ENCODE data around the gene PHACTR1.

Gene PHACTR1

DNA sequence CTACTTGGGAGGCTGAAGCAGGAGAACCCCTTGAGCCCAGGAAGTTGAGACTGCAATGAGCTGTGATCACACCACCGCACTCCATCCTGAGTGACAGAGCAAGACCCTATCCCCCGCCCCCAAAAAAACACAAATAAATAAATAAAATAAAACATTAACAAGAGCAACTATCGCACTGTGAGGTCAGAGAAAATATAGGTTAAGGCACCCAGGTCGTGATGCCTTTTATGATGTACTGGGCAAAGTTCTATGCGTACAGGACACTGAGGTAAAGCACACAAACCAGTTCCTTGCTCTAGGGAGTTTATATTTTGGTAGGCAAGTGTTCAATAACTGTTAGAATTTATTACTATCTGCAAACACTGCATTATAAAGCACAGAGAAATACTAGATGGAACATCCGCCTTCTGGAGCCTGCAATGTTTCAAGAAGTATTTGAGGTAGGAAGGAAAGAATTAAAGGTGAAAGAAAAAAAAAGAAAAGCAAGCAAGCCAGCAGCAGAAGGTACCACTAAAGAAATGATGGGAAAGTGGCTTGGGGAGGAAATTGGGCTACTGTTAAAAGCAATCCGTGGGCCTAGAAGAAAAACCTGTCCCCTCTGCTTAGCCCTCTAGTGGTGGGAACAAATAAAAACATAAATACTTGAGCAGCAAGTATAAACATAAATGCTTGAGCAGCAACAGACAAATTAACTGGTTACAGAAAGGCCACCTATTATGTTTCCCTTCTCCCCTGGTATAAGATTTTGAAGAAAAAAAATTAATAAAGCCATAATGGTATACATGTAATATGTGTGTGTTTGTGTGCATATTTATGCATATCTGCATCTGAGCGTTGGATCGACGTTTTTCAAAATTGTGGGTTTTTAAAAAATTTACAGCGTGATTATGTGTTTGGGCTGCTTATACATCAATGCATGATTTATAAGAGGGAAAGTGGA, 128.0 kb downstream of the PHACTR1 start:
- no peak for DNase-seq (ENCODE audit: extremely low read depth in 1 of 2, low read depth in 1 of 2)

DNA sequence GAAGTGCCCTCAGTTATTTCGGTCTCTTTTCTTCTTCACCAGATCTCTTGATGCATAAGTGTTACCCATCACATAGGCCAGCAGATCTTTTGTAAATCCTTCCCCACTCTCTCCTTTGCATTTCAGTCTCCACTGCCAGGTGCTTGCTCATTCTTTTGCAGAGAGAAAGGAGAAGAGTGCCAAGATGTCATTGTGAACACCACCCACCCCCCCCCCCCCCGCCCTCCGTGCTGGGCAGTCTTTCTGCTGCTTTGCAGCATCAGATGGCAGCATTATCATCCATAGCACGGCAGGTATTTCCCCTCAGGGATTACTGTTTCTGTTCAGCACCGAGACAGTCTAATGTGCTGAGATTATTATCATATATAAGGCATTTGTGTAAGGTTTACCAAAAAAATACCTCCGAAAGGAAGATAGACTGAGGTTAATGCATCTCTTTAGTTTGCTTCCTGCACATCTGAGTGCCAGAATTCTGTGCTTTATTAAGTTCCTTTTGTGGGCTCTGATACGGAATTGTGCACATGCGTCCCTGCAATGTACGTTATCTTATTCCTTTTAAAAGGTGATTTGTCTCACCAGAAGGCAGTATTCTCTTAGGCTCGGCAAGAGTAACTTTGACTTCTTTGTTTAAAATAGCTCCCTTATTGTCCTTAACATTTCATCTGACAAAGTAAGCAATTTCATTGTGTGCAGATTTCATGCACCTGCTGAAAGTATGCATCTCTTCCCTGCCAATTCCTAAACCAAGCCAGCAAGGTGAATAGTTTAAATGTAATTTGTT, 128.8 kb downstream of the PHACTR1 start:
- no peak for DNase-seq (ENCODE audit: extremely low read depth in 1 of 2, low read depth in 1 of 2)

DNA sequence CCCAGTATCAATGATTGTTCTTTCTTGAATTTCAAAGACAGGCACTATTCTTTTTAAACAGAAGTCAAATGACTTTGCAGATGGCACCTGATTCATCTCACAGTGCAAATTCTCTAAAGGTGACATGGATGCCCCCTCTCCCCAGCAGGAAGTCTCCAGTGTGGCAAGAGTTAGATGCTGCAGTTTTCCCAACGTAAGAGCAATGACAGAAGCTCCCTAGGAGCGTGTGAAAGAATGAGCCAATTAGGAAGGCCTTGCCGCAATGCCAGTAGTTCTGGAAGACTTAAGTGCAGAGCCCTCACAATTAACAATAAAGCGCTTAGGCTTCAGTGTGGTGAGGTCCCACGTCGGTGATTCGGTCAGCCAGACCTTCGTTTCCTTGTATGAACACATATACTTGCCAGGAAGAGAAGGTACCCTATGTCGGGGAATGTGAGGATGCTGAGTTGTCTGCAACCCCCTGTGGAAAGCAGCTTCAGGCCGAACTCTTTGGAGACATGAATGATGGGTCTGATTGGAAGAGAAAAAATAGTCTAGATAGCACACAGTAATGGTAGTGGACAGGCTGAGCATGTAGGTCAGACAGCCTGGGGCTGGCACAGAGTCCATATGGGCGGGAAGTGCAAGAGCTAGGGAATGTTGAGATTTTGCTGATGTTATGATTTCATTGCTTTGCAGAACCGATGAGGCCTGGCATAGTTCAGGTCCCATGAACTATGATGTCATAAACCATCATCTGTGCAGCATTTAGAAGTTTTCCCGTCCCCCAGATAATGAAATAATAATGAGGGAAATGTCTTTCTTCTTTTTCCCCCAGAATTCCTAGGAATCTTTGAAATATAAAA, 132.6 kb downstream of the PHACTR1 start:
- DNase-seq (ENCODE audit: extremely low read depth in 1 of 2, low read depth in 1 of 2), result no peak

DNA sequence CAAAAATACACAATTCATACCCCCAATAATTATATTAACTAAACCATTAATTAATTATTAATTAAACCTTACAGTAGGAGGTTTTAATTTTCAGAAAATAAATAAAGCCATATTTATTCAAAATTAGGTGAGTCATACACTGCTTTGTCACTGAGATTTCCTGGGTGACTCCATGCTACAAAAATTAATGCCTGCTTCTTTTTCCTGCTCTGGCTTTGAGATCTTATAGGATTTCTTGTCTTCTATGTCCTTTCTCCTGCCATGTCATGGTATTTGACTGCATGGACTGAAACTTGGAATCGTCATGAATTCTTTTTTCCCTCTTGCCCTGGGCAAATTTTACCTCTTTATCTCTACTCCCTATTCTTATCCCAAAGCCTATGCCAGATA, 133.2 kb downstream of the PHACTR1 start:
- DNase-seq (ENCODE audit: extremely low read depth in 1 of 2, low read depth in 1 of 2), result no peak

DNA sequence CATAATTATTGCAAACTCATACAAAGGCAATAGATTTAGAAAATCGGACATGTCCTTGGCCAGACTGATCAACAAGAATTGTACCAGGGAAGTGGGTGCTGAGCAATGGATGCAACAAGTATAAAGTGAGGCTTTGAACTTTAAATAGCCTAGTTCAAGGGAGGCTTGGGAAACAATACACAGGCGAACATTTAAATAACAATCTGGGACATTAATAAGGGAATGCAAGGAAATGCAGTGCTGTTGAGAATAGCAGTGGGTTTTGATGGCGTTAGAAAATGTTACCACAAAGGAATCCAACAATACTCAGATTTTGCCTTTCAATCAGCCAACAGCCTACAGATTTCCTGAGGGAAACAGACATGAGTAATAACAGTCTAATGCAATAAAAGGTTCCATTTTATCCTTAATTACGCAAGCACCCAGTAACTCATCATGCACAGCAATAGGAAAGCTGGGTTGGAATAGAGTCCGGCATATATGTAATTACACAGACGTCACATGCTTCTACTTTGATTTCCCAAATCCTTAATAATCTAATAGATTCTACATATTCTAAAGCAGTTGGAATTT, 134.6 kb downstream of the PHACTR1 start:
- no peak for DNase-seq (ENCODE audit: extremely low read depth in 1 of 2, low read depth in 1 of 2)

DNA sequence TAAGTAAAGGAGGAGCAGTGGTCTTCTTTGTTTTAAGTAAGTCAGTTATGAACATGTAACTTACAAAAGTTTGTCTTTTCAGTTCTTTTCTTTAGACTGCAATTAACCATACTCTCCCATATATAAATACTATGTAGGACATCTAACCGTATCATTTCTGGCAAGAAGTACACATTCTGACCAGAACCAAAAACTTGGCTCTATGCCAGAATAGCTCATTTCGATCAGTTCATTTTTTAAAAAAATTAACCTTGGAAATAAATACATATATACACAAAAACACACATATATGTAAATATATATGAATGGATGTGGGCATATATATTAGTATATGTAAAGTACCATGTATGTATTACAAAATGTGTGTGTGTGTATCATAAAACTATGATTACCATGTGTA, 145.0 kb downstream of the PHACTR1 start:
- DNase-seq (ENCODE audit: extremely low read depth in 1 of 2, low read depth in 1 of 2), result no peak

DNA sequence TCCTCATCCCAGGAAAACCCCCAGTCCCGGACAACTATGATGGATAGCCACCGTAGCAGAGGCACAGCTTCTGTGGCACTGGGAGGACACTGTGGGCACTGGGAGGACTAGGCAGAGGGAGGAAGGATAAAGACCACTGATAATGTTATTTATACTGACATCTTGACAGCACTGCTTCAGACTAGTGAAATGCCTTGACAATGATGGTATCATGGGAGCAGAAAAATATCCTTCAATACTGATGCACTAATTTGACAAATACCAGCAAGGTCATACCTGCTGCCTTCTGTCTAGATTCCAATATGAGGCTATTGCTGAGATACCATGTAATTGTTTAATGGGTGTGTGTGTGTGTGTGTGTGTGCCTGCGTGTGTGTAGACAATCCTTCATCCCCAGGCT, 148.6 kb downstream of the PHACTR1 start:
- no peak for DNase-seq (ENCODE audit: extremely low read depth in 1 of 2, low read depth in 1 of 2)

DNA sequence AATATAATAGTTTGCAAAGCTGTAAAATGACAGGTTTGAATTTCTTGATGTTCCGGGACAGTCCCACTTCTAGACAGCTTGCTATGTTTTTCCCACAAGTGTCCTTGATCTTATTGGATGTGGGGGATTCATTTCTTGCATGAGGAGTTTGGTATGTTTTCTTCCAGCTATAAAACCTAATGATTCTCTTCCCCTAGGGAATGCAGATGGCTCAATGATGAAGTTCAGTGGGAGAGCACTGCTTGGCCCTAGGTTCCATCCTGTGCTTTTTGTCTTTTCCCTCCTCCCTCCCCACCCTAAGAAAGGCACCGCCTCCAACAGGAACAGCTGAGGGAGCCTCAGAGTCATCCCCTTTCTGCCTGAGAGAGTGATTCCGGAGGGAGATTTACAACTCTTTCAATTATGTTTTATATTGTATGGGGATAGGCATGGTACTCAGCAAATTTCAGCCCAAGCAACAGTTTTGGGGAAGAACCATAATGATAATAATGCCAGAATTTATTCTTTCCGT, 149.2 kb downstream of the PHACTR1 start:
- no peak for DNase-seq (ENCODE audit: extremely low read depth in 1 of 2, low read depth in 1 of 2)

DNA sequence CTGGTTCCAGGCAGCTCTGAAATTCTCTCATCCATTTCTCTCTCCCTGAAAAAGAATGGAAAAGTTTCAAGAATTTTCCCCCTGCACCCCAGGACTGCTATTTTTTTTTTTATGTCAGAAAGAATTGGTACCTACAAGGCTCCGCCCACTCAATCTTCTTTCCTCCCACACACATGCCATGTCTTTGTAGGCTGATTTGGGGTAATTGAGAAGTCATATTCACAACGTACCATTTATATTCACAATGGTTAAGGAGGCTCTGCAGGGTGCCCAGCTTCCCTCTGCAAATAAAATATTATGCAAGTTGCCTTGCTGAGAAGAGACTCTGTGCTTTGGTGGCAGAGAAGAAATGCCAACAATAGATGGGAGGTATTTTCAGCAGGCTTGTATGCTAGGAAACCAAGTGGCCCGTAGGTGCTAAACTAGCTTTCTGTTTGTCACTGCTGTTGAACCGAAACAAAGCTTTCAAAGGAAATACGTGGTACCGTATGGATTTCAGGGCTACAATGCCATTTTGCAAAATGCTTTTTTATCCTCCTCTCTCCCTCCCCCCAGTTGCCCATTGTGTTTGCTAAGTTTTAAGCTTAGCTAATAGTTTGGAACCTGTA, 150.0 kb downstream of the PHACTR1 start:
- no peak for DNase-seq (ENCODE audit: extremely low read depth in 1 of 2, low read depth in 1 of 2)

DNA sequence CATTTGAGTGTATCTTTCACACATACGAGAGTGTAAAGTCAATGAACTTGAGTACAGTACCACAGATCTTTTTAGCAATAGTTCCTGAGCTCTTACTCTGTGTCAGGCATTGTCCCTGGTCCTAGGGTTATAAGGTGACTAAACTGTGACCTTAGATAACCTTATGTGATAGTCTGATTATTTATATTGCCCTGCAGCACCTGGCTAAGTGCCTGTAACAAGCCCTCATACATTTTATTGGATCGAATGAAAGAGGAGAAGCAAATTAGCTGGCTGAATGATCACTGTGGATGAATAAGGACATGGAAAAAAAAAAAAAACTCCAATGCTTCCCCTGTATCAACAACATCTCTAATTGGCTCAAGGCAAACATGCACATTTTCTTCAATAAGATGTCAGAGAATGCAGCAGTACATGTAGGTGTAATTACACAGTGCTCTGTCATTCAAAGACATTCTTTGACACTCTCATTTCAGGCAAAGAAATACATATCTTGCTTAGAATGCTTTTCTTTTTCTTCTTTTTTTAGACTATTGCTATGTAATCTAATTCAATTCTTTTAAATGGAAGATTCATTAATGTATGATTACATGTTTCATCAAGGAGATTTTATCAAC, 153.4 kb downstream of the PHACTR1 start:
- DNase-seq (ENCODE audit: extremely low read depth in 1 of 2, low read depth in 1 of 2), result no peak

DNA sequence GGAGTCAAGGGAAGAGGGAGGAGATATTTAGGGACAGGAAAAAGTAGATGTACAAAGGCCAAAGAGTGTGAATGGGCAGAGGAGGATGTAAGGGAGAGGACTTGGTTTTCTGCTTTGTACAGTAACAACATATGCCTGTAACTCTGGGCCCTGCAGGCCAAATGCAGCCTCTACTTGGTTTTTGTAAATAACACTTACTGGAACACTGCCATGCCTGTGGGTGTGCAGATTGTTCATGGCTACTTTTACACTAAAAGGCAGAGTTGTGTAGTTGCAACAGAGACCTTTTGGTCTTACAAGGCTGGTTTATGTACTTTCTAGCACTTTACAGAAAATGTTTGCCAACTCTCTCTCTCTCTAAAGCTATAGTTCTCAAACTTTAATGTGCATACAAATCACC, 157.1 kb downstream of the PHACTR1 start:
- no peak for DNase-seq (ENCODE audit: extremely low read depth in 1 of 2, low read depth in 1 of 2)

DNA sequence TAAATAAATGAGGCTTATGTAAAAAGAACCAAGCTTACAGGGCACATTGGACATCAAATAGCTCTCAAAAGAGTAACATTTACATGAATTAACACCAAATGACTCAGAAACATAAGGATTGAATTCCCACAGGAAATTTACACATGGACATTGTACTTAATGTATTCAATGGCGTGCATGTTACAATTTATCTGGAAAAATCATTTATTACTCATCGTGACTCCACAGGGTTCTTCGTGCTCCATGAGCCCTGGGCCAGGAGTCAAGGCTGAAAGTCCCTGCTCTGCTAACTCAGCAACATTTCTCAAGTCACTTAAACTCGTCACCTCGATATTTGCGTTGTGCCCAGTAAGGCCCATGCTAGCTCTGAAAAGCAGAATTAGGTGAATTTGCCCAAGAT, 158.5 kb downstream of the PHACTR1 start:
- no peak for DNase-seq (ENCODE audit: extremely low read depth in 1 of 2, low read depth in 1 of 2)

DNA sequence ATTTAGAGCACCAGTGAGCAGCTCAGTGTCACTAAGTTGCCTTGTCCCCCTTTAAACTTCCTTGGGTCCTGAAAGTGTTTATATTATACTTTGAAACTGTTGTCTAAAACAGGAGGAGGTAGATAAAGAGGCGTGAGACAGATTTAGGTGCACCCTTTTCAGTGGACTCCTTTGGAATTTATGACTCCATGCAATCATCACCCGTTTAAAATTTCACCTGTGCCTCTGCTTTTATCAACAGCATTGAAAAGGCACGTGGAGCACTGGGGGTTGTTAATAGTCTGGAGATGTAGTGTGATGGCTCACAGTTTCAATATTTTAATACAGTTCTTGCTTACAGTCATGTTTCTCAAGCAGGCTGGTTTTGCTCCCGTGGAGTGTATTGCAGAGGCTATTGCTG, 162.2 kb downstream of the PHACTR1 start:
- DNase-seq (ENCODE audit: extremely low read depth in 1 of 2, low read depth in 1 of 2), result no peak

DNA sequence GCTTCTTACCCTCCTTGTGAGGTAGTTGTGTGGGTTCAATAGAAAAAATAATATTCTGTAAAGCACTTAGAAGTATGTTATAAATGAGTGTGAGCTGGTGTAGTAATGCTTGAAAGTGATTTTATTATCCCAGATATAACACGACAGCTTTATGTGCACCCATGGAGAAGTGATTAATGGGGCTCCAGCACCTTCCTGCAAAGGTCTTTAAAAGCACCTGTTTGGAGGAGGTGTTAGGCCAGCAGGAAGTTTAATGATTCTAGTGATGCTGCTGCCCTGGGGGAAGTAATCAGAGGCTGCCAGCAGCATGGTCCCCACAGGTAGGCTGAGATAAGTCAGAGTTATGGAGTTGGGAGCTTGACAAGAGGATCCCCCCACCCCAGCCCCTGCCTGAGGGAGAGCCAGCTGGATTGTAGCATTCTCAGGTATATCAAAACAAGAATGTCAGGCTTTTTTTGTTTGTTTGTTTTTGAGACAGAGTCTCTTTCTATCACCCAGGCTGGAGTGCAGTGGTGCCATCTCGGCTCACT, 166.3 kb downstream of the PHACTR1 start:
- no peak for DNase-seq (ENCODE audit: extremely low read depth in 1 of 2, low read depth in 1 of 2)

DNA sequence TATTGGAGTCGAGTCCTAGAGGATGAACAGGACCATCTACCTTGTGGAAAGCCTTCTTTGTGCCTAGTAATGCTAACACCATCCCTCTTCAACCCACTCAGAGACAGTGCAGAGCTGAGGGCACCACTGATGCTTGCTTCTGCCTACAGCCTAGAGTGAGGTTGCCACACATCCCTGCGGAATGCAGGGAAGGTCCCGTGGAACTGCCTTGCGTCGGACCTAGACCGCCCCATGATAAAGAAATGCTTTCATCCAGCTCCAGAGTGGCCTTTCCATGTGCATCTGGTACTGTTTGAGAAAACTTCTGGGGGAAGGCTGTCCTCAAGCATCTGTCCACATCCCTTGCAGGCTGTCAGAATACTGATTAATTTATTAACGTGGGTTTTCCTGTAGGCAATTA, 168.4 kb downstream of the PHACTR1 start:
- DNase-seq (ENCODE audit: extremely low read depth in 1 of 2, low read depth in 1 of 2), result no peak

DNA sequence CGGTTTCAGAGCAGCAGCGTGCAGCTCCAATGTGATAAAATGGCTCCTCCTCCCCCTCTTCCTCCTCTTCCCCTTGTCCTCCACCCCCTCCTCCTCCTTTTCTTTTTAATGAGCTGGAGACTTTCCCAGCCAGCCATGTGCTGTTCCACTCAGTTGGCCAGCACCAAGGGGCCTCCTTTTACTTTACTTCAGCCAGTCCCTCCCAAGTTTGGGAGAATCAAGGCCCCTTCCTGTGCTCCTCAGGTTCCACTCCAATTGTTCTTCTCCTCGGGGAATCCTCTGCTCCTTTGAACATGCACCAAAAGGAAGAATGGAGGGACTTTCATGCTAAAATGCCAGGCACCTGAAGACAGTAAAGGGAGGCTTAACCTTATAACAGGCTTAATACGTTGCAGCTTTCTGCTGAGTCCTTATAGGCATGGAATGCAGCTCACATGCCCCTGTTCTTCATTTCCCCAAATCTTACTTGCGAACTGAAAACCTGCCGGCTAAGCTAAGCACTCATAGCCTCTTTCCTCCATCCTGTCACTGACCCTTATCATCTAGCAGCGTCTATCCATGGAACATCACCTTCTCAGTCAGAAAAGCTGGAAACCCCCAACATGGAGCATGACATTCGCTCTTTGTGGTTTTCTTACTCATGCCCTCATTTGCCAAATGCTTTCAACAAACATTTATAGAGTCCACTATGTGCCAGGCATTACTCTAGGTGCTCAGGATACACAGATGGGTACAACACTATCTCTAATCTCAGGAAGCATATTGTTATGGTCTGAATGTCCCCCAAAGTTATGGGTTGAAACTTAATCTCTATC, 170.6 kb downstream of the PHACTR1 start:
- no peak for DNase-seq (ENCODE audit: extremely low read depth in 1 of 2, low read depth in 1 of 2)

DNA sequence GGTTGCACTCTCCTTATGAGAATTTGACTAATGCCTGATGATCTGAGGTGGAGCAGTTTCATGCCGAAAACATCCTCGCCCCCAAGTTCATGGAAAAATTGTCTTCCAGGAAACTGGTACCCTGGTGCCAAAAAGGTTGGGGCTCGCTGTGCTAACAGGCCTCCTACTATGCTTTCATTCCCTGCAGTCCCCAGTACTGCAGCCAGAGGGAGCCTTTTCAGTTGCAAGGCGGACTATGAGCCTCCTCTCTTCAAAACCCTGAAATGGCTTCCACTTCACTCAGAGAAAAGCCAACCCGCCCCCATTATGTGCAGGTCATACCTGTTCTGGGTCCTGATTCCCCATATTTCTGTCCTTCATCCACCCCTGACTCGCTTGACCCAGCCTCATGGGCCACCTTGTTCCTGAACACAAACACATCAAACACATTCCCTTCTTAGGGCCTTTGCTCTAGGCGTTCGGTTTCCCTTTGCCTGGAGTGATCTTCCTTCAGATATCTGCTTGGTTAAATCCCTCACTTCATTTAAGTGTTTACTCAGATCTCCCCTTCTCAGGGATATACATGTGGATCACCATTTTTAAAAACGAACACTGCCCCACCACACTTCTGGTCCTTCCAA, 173.7 kb downstream of the PHACTR1 start:
- no peak for DNase-seq (ENCODE audit: extremely low read depth in 1 of 2, low read depth in 1 of 2)

DNA sequence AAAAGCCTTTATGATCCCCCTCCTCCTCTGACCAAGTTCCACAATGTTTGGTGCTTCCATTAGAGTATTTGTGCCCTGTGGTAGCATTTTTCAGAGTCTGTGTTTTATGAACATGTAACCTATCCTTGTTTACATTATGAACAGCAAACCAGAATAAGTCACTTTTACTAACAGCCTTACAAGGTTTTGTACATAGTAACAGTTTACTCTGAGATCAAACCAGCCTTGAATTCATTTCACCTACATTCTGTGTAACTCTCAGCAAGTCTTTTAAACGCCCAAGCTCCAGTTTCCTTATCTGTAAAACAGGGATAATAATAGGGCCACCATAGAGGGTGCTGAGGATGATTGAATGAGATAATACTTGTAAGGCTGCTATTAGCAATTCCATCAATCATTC, 175.0 kb downstream of the PHACTR1 start:
- DNase-seq (ENCODE audit: extremely low read depth in 1 of 2, low read depth in 1 of 2), result no peak
